Ammon's horn (tissue), 1 donor: ENCODE data around the gene PPP2R5C.

Experiments used
- DNase-seq: peaks from one replicate; pipeline ENCODE4 v3.0.0-alpha.2; 2016; ENCODE audit warnings: low spot score

Gene PPP2R5C

GRCh38 chr14:101950100-101950499 lies 188.6 kb downstream of the PPP2R5C start:
- DNase-seq, result no peak

DNA sequence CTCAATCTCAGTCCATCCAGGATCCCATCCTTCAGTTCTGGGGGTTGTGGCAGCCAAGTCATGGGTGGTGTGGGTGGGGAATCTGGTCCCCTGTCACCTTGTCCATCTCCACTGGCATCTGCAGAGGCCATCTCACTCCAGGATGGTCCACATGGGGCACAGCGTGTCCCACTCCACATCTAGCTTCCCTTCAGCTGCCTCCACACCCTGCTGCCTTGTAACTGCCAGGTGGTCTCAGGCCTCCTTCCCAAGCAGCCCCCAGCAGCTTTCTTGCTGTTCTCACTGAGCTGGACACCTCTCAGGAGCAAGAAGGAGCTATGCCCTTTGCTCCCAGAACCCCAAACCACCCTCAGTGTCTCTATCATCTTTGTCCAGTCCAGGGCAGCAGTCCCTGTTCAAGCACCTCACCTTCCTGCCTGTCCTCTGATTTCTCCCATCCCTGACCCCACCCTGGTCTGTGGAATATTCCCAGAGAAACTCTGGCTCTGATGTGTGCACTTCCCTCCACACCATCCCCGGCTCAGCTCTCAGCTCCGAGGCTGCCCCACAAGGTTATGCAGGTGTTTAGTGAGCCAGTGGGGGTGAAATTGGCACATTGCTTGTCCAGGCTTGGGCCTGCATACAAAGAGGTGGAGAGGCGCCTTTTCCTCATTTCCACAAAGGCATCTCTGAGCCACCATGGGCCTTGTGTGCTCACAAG lies 189.2 kb downstream of the PPP2R5C start:
- no peak for DNase-seq

DNA sequence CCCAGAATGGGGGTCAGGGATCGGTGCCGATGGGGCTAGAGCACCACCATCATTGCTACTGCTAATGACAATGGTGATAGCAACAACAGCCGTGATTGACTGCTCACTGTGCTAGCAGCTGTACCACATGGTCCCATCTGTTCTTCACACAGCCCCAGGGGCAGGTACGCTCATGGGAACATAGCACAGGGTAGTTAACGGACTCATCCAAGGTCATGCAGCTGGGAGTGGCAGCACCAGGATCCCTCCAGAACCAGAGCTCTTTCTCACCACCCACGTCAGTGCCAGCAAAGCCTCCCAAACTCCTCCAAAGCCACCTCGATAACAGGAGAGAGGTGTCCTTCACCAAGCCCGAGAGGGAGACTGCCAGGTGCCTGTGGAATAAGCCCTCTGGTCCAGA lies 191.6 kb downstream of the PPP2R5C start:
- DNase-seq, result no peak

GRCh38 chr14:101954501-101954900 lies 193.0 kb downstream of the PPP2R5C start:
- DNase-seq, result no peak

DNA sequence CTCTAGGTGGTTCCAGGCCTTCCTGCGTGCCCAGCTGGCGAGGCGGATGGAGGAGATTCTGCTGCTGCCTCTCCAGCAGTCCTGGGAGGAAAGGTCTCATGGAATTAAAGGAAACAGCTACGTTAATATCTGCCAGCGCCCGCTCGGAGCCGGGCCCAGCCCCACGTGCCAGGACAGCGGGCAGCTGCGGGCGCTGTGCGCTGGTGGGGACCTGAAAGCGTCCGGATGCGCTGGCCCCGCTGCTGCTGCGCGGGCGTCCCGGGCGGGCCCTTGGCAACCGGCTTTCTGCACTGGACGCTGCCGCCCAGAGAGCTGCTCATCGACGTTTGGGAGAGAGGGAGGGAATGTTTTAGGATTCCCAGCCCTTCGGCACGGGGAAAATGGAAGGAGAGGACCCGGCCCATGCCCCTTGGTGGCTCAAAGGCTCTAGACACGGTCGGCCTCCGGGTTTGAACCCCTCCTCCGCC lies 194.2 kb downstream of the PPP2R5C start:
- no peak for DNase-seq

DNA sequence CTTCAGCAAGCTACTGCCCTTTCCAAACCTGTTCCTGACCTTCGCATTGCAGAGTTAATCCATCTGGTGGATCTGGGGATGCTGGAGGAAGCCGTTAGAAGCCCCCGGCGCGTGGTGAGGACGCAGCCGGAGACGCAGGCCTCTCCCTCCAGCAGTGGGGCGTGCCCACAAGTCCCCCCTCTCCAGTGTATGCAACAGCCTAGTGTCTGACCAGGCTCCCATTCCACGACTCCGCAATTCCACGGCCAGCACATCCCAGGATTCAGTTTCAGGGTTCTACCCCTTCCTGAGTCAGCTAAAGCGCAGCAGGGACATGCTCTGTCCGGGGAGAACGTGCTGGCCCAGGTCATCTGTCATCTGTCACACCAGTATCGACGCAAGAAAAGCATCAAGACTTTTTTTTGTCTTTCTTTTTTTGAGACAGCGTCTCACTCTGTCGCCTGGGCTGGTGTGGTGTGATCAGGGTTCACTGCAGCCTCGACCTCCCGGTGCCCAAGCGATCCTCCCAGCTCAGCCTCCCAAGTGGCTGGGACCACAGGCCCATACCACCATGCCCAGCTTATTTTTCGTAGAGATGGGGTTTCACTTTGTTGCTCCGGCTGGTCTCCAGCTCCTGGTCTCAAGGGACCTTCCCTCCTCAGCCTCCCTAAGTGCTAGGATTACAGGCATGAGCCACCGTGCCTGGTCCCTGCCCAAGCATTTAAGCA lies 194.8 kb downstream of the PPP2R5C start:
- no peak for DNase-seq

DNA sequence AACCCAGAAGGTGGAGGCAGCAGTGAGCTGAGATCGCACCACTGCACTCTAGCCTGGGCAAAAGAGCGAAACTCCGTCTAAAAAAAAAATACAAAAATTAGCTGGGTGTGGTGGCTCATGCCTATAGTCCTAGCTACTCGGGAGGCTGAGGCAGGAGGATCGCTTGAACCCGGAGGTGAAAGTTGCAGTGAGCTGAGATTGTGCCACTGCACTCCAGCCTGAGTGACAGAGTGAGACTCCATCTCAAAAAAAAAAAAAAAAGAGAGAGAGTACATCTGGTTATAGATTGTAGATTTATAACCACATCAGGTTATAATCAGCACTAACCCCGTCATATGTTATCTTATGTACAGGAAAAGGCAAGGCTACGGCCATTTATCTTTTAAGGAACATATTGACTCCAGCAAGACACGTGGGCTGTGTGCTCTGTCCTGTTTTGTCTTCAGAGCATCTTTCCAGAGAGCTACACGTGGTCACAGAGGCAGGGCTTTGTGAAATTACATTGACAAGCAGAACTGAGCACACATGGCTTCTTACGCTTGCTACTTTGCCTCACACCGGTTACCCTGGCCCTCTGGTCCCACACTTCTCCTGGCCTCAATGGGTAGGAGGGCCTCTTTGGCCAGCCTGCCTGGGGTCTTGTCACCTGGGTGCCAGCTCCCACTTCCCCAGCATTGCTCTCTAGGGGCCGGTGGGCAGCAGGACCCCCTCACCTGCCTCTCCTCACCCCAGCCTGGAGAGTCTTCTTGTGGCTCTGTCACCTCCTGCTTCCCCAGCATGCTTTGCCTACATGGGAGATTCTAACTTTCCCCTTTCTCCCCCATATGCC lies 196.1 kb downstream of the PPP2R5C start:
- no peak for DNase-seq

GRCh38 chr14:101958418-101959180 lies 197.1 kb downstream of the PPP2R5C start:
- DNase-seq, result no peak

- DNase-seq, result no peak
Measured at GRCh38 chr14:101959277-101959676, 197.8 kb downstream of the PPP2R5C start.

DNA sequence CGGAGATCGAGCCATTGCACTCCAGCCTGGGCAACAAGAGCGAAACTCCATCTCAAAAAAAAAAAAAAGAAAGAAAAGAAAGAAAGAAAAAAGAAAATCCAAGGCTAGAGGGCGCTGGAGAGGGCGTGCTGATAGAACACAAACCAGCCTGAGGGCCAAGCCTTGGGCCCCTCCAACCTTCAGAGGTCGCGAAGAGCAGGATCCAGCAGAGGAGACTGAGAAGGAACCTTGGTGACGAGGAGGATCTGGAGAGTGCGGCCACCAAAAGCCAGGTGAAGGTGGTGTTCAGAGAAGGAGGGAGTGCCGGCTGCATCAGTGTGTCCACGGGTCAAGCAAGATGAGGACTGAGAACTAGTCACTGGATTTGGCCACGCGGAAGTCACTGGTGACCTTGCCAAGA lies 198.7 kb downstream of the PPP2R5C start:
- no peak for DNase-seq

- peak; percentile 90 for DNase-seq
Measured at GRCh38 chr14:101961011-101961721, 199.7 kb downstream of the PPP2R5C start.

DNA sequence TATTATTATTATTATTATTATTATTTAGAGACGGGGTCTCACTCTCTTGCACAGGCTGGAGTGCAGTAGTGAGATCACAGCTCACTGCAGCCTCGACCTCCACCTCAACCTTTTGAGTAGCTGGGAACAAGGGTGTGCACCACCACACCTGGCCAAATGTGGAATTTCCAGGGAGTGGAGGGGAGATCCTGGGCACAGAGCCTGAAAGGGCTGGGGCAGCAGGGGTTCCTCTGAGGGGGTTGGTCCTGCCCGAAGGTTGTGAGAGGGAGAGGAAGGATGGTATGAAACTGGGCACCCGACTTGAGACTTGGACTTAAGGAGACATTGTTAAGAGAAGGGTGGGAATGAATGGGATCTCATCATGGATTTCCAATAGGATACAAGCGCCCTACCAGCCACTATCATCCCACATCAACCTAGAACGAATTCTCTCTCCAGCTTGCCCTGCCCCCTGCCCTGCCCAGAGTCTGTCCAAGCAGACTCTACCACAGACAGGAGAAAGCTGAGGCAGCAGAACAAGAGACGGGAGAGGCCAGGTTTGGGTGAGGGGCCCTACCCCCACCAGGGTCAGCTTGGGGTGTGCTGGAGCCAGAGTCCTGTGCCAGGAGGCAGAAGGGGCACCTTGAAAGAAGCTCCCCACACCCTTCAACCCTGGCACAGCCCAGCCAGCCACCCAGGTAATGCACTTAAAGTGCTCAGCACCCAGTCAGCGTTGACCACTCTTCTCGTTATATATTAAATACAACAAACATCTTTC lies 200.4 kb downstream of the PPP2R5C start:
- DNase-seq, result no peak

DNA sequence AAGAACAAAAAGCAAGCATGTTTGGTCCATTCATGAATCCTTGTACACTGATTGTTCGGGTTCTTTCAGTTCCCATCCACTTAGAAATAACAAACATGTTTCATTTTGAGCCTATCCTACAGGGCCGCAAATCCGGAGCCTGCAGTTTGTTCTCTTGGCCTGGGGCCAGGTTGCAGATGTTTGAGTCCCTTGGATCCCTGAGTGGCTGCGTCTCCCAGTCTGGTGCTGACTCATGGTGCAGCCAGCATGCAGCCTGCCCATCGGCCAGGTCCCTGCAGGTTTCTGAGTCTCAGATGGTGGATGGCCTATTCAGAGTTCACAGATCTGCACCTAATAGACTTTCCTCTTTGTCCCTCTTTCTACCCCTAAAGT lies 201.0 kb downstream of the PPP2R5C start:
- peak; percentile 63 for DNase-seq

- DNase-seq, result no peak
Measured at GRCh38 chr14:101963052-101963451, 201.5 kb downstream of the PPP2R5C start.

- no peak for DNase-seq
Measured at GRCh38 chr14:101963656-101964296, 202.3 kb downstream of the PPP2R5C start.

DNA sequence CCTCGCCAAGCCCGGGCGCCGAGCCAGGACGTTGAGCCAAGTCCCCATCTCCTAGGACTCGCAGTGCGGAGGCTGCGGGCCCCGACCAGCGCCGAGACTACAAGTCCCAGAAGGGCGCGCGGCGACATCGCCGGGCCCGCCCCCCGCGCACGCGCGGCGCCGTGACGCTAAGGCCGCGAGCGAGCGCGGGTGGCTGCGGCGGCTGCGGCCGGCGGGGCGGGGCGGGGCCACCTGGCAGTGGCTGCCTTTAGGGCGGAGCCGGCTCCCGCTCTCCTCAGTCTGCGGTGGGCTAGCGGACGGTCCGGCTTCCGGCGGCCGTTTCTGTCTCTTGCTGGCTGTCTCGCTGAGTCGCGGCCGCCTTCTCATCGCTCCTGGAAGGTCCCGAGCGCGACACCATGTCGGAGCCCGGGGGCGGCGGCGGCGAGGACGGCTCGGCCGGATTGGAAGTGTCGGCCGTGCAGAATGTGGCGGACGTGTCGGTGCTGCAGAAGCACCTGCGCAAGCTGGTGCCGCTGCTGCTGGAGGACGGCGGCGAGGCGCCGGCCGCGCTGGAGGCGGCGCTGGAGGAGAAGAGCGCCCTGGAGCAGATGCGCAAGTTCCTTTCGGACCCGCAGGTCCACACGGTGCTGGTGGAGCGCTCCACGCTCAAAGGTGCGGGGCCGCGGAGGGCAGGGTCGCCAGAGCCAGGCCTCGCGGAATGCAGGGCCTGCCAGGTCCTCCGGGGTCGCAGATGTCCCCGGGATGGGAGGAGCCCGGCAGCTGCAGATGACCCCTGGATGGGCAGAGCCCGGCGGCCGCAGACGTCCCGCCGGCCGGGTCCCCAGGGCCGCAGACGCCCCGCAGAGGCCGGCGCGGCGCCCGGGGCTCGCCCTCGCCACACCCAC lies 203.0 kb downstream of the PPP2R5C start, which contains the start of gene DYNC1H1:
Gene DYNC1H1 (plus strand): TSS at position 277 of the 884 bp plus-strand sequence. CDS start 119 bp downstream, at position 396.
- DNase-seq, result peak; percentile 96

DNA sequence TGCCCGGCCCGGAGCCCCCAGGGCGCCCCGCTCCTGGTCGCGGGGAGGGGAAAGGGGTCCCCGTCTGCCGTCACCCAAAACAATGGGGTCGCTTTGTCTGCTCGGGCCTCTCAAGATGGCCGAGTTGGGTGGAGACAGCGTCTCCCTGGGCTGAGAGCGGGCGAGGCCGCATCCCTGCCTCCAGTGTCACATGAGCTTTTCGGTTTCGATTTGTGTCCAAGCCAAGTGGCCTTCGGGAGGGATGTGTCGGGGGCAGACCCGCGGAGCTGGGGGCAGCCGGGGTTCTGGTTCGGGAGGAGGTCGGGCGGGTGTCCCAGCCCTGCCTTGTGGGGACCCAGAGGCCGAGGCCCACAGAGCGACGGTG lies 203.7 kb downstream of the PPP2R5C start:
- DNase-seq, result peak; percentile 76

- no peak for DNase-seq
Measured at GRCh38 chr14:101965770-101966722, 204.5 kb downstream of the PPP2R5C start.
